ENCODE results near the gene SLC6A8.

The SLC6A8 gene

DNA sequence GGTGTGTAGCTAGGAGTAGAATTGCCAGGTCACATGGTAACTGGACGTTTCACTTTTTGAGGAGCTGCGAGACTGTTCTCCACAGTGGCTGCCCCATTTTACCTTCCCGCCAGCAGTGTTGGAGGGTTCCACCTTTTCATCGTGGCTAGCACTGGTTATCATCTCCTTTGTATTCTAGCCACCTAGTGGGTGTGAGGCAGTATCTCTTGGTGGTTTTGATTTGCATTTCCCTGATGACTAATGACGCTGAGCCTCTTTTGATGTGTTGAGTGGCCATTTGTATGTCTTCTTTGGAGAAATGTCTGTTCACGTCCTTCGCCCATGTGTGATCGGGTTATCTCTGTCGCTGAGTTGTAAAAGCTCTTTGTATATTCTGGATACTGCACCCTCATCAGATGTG lies 47.5 kb downstream of the SLC6A8 start:
- TF ChIP-seq, protein P1, sequence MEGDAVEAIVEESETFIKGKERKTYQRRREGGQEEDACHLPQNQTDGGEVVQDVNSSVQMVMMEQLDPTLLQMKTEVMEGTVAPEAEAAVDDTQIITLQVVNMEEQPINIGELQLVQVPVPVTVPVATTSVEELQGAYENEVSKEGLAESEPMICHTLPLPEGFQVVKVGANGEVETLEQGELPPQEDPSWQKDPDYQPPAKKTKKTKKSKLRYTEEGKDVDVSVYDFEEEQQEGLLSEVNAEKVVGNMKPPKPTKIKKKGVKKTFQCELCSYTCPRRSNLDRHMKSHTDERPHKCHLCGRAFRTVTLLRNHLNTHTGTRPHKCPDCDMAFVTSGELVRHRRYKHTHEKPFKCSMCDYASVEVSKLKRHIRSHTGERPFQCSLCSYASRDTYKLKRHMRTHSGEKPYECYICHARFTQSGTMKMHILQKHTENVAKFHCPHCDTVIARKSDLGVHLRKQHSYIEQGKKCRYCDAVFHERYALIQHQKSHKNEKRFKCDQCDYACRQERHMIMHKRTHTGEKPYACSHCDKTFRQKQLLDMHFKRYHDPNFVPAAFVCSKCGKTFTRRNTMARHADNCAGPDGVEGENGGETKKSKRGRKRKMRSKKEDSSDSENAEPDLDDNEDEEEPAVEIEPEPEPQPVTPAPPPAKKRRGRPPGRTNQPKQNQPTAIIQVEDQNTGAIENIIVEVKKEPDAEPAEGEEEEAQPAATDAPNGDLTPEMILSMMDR (IDR thresholded peaks at IDR 0.05; ENCODE audit: low read depth, low read length), result no peak
- no peak overlapping the region for H3K4me3 ChIP-seq (ENCODE audit: low read depth, low read length)
- DNase-seq (ENCODE audit: low read depth, low spot score), result no peak
- in situ Hi-C loops (cut with HindIII; ENCODE audit: low sequenced_read_pairs), result no loop called here

DNA sequence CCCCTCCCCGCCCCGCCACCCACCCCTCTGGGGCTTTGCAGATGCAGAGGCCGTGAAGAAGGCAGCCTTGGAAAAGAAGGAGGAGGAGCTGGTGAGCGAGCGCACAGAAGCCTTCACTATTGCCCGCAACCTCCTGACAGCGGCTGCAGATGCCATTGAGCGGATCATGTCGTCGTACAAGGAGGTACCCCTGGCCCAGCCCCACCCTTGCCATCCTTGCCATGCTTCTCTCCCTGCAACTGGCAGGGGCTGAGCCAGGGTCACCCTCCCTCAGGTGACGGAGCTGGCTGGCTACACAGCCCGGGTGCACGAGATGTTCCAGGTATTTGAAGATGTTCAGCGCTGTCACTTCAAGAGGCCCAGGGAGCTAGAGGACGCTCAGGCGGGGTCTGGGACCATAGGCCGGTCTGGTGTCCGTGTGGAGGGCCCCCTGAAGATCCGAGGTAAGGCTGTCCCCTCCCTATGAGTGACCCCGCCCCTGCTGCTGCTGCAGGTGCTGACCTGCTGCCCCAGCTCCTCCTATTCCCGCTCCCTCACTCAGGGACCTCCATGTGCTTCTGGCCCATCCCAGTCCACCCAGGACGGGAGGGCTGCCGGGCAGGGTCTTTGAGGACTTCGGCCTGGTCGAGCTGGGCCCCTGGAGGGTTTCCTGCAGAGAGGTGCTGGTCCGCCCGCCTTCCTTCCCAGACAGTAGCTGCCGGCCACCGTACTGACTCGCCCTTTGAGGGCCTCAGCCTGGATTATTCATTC lies 48.5 kb downstream of the SLC6A8 start:
- in situ Hi-C loops (cut with HindIII; ENCODE audit: low sequenced_read_pairs), result no loop called here
- no peak overlapping the region for H3K4me3 ChIP-seq (ENCODE audit: low read depth, low read length)
- TF ChIP-seq, protein P1 (IDR thresholded peaks at IDR 0.05; ENCODE audit: low read depth, low read length), result no peak
- no peak for DNase-seq (ENCODE audit: low read depth, low spot score)

DNA sequence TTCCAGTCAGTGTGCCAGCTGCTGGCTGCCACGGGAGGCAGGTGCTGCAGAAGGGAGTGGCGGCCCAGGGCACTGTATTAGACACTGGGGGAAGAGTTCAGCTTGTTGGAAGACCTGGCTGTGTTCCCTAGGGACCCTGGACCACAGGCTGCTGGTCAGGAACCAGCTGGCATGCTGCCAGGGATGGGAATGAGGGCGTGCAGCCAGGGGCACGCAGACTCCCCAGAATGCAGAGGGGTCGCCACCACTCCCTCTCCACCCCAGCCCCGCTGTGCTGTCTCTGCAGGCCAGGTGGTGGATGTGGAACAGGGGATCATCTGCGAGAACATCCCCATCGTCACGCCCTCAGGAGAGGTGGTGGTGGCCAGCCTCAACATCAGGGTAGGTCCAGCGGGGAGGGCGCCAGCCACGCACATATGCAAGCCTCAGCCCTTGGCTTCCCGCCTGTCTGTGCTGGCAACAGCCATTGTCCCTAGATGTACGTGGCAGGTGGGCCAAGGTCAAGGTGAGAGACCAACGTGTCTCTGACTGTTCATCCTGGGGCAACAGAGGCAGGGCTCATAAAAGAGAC lies 49.2 kb downstream of the SLC6A8 start:
- no peak for DNase-seq (ENCODE audit: low read depth, low spot score)
- TF ChIP-seq, protein P1 (IDR thresholded peaks at IDR 0.05; ENCODE audit: low read depth, low read length), result no peak
- in situ Hi-C loops (cut with HindIII; ENCODE audit: low sequenced_read_pairs), result no loop called here

DNA sequence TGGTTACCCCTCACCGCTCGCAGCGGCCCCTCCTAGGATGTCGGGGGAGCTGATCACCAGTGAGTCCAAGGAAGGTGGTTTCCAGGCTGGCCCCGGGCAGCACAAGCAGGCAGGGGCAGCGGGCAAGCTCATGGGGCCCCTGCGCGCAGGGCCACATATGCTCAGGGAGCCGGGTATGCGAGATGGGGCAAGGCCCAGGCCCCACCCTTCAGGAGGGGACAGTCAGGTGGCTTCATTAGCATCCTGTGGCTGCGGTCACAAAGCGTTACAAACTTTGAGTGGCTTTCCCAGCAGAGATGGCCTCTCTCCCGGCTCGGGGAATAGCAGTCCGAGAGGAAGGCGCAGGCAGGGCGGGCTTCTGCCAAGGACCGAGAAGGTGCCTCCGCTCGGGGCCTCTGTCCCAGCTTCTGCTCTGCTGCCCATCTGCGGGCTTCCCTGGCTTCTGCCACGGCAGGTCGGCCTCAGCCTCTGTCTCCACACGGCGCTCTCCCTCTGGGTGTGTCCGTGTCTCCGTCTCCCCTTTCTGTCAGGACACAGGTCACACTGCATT lies 50.4 kb downstream of the SLC6A8 start:
- in situ Hi-C loops (cut with HindIII; ENCODE audit: low sequenced_read_pairs), result no loop called here
- TF ChIP-seq, protein P1 (IDR thresholded peaks at IDR 0.05; ENCODE audit: low read depth, low read length), result no peak
- no peak for DNase-seq (ENCODE audit: low read depth, low spot score)
- no peak overlapping the region for H3K4me3 ChIP-seq (ENCODE audit: low read depth, low read length)

More for the DNA sequence above, 49.2 kb downstream of the SLC6A8 start:
- H3K4me3 ChIP-seq (ENCODE audit: low read depth, low read length), result no peak overlapping the region

DNA sequence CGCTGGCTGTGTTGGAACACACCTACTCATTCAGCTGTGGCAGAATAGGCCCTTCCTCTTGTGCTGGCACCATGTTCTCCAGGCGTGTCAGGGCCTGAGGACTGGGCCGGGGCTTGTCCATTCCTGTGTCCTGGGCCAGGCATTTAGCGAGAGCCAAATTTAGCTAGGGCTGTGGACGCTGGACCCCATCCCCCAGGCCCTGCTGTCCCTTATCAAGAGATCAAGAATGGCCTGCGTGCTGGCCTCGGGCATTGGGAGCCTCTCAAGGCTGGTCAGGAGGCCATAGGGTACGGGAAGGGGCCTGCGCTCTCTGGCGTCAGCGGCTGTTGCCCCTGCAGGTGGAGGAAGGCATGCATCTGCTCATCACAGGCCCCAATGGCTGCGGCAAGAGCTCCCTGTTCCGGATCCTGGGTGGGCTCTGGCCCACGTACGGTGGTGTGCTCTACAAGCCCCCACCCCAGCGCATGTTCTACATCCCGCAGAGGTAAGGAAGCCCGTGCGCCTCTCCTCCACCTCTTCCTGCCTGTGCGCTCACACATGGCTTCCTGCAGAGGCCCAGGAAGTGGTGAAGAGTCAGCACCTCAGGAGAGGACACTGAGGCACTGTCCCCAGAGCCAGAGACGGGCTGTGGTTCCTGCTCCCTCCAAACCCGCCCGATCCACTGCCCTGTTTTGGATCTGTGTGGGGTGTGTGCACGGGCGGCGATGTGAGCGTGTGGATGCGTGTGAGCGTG lies 52.2 kb downstream of the SLC6A8 start:
- no peak for DNase-seq (ENCODE audit: low read depth, low spot score)
- H3K4me3 ChIP-seq (ENCODE audit: low read depth, low read length), result no peak overlapping the region
- in situ Hi-C loops (cut with HindIII; ENCODE audit: low sequenced_read_pairs), result no loop called here
- TF ChIP-seq, protein P1 (IDR thresholded peaks at IDR 0.05; ENCODE audit: low read depth, low read length), result no peak

DNA sequence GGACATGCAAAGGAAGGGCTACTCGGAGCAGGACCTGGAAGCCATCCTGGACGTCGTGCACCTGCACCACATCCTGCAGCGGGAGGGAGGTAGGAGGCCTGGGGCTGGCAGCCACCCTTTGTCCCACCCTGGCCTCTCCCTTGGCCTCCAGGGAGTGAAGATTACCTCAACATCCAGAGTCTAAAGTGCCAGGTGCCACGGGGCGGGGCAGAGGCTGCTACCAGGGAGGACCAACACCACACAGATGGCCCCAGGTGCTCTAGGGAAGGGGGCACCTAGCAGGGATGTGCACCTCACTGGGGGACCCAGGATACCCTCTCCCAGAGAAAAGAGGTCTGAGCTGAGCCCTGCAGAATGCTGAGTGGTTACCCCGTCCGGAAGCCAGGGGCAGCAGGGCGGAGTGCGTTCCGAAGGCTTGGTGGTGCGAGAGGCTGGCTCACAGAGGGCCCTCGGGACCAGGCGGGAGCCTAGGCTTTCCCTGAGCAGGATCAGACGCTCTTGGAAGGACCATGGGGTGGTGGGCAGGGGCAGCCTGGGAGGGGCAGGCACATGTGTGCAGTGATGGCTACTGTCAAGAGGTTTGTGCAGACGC lies 53.0 kb downstream of the SLC6A8 start:
- H3K4me3 ChIP-seq (ENCODE audit: low read depth, low read length), result no peak overlapping the region
- TF ChIP-seq, protein P1 (IDR thresholded peaks at IDR 0.05; ENCODE audit: low read depth, low read length), result no peak
- in situ Hi-C loops (cut with HindIII; ENCODE audit: low sequenced_read_pairs), result no loop called here
- no peak for DNase-seq (ENCODE audit: low read depth, low spot score)
